Adrenal gland (tissue), 12 donors: ENCODE data around the gene OR51B6. TPM values are rescaled to one million over a fixed set of nuclear protein-coding genes. Genes with fewer than 3 reads are reported as not detected.
"Not testable (repeated sequence)": the region's sequence is repeated elsewhere in the genome, so short reads cannot be mapped to it uniquely, and the experiment has no call there.

ENCODE experiments used
- DNase-seq, 7 donors: peaks; one replicate each; pipeline ENCODE4 v3.0.0-alpha.2; 2019 to 2020
- H3K27ac ChIP-seq, 5 donors: fragments of 200-600 bp; sonication (generic) in 4 of 5; 1 replicate in 3 of 5; 2 replicates in 2 of 5; pipeline versions ENCODE4 v1.5.1 to v1.8.0; 2016 to 2020; ENCODE audit warnings: mild to moderate bottlenecking in 1 of 5
- H3K27me3 ChIP-seq: fragments of 200-600 bp; 2 replicates; pipeline ENCODE4 v1.8.0; 2021
- H3K36me3 ChIP-seq, 2 donors: fragments of 200-600 bp; replicated peaks in 1 of 2; 1 replicate in 1 of 2; 2 replicates in 1 of 2; pipeline versions ENCODE4 v1.5.1 to v1.8.0; 2018 to 2022
- H3K4me1 ChIP-seq, 2 donors: fragments of 200-600 bp; replicated peaks in 1 of 2; 1 replicate in 1 of 2; 2 replicates in 1 of 2; pipeline versions ENCODE4 v1.5.1 to v1.8.0; 2018 to 2021
- H3K4me3 ChIP-seq, 4 donors: fragments of 200-600 bp; sonication (generic) in 3 of 4; one replicate each; pipeline ENCODE4 v1.5.1; 2016 to 2018
- H3K9me3 ChIP-seq, 3 donors: fragments of 200-600 bp; sonication (generic) in 1 of 3; replicated peaks in 1 of 3; 1 replicate in 2 of 3; 2 replicates in 1 of 3; pipeline versions ENCODE4 v1.5.1 to v1.8.0; 2016 to 2021
- POLR2A ChIP-seq, 2 donors: fragments of 450-650 bp; IDR thresholded peaks; one replicate each; pipeline ENCODE4 v1.6.1; 2017; ENCODE audit warnings: antibody characterized with exemption in 2 of 2, mild to moderate bottlenecking in 2 of 2, moderate library complexity in 1 of 2
- WGBS, 4 donors: extraction: QIAGEN DNeasy Blood & Tissue Kit in 2 of 4; methylation state at CpG; one replicate each; pipeline versions ENCODE4 v1.1.5 to v1.1.7; 2013 to 2017; 5-methylcytosine and 5-hydroxymethylcytosine counted together
- intact Hi-C, 2 donors: fragments of 100-400 bp; cut with DNase I; formaldehyde crosslinking; loops; one replicate each; pipeline versions ENCODE4 v1.14.1 to v1.15.0; 2022 to 2023
- polyA plus RNA-seq, 3 donors: library from polyadenylated mRNA; stranded (reverse); fragments of 200-250 nt in 2 of 3; fragments of 350-450 nt in 1 of 3; fragmentation: Illumina TruSeq in 1 of 3; extraction: RNeasy Lipid Tissue Mini Kit (QIAGEN cat#74804) in 1 of 3; gene quantifications; one replicate each; pipeline ENCODE4 v1.2.3, GENCODE V29; 2013 to 2014
- total RNA-seq, 9 donors: library from RNA; depleted of rRNA in 4 of 9; stranded (reverse); fragments of >200 nt in 4 of 9; fragments of 120-200 nt in 1 of 9; fragmentation: NEBNext Ultra II Directional in 1 of 9; extraction: Animal tissue kit (Norgen Biotek cat#: 25700) in 1 of 9; gene quantifications; one replicate each; pipeline versions ENCODE4 v1.1.0 to v1.2.4, GENCODE V29; 2013 to 2023
- TF ChIP-seq, protein P1 (sequence below), 6 experiments: fragments of 450-650 bp in 4 of 6; fragments of 200-600 bp in 2 of 6; sonication (generic) in 1 of 6; IDR thresholded peaks; 1 replicate in 5 of 6; 2 replicates in 1 of 6; pipeline versions ENCODE4 v1.5.1 to v1.8.0; 2016 to 2021; ENCODE audit warnings: antibody characterized with exemption in 6 of 6, mild to moderate bottlenecking in 2 of 6, moderate library complexity in 1 of 6
- donor health status: healthy with polysubstance abuse.
- donor health status: Bipolar disorder and iron deficiency.
- donor health status: DM: yes; HTN: yes; CAD: no.
- donor health status: DM: no; HTN: no; CAD: no.
- donor health status: DM: no; HTN: no; CAD: no.
- donor health status: DM: yes; HTN: yes; CAD: no.

Gene OR51B6
- total and polyA plus RNA-seq, 12 donors: not detected

DNA sequence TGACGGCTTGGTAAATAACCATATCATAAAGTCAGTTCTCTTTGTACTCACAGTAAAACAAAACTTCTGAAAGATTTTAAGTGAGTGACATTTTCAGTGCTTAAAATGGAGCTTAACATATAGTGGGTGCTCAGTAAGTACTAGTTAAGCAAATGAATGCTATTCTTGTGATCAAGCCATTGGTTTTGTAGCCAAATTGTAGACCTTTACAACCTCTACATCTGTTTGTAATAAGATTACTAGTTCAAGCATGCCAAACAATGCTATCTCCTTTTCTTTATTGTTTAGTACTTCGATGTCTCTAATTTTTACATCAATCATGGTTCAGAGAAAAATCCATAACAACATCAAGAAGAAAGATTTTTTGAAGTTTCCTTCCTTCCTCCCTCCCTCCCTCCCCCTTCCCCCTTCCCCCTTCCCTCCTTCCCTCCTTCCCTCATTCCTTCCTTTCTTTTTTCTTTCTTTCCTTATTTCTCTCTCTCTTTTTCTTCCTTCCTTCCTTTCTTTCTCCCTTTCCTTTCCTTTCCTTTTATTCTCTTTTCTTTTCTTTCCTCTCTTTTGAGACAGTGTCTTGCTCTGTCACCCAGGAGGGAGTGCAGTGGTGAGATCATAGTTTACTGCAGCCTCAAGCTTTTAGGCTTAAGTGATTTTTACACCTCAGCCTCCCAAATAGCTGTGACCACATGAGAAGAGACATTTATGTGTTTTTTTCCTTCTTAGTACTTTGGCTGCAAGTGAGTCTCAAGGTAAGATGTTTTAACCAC lies 43.9 kb upstream of the OR51B6 start:
- Histone ChIP-seq H3K27me3 (no peaks in the 10 kb centered on the region), H3K9me3 (no peaks in the 10 kb centered on the region), H3K36me3 (no peaks in the 10 kb centered on the region), H3K4me3 (no peak overlapping the region), H3K27ac (no peak overlapping the region), H3K4me1 (no peaks in the 10 kb centered on the region)
- TF ChIP-seq POLR2A (IDR thresholded peaks at IDR 0.05): no peak
- TF ChIP-seq, protein P1, sequence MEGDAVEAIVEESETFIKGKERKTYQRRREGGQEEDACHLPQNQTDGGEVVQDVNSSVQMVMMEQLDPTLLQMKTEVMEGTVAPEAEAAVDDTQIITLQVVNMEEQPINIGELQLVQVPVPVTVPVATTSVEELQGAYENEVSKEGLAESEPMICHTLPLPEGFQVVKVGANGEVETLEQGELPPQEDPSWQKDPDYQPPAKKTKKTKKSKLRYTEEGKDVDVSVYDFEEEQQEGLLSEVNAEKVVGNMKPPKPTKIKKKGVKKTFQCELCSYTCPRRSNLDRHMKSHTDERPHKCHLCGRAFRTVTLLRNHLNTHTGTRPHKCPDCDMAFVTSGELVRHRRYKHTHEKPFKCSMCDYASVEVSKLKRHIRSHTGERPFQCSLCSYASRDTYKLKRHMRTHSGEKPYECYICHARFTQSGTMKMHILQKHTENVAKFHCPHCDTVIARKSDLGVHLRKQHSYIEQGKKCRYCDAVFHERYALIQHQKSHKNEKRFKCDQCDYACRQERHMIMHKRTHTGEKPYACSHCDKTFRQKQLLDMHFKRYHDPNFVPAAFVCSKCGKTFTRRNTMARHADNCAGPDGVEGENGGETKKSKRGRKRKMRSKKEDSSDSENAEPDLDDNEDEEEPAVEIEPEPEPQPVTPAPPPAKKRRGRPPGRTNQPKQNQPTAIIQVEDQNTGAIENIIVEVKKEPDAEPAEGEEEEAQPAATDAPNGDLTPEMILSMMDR (IDR thresholded peaks at IDR 0.05): no peak
- DNase-seq: no peak
- 77 to 85% (median 81%) methylated on average over 2 of the region's 2 CpGs for WGBS, 4 donors
- intact Hi-C loops: no loop called here

DNA sequence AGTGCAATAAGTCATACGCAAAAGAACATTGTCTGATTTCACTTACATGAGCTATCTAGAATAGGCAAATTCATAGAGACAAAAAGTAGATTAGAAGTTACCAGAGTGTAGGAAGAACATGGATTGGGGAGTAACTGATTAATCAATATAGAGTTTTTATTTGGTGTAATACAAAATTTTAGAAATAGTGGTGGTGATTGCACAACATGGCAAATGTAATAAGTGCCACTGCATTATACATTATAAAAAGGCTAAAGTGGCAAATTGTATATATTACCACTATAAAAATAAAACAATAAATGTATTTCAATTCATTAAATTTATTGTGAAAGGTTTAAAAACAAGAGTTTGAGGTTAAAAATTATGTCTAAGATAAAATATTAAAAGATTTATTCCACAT lies 40.9 kb upstream of the OR51B6 start:
- intact Hi-C loops: no loop called here
- WGBS, 4 donors: 90 to 95% (median 94%) methylated on average over 1 of the region's 1 CpG

DNA sequence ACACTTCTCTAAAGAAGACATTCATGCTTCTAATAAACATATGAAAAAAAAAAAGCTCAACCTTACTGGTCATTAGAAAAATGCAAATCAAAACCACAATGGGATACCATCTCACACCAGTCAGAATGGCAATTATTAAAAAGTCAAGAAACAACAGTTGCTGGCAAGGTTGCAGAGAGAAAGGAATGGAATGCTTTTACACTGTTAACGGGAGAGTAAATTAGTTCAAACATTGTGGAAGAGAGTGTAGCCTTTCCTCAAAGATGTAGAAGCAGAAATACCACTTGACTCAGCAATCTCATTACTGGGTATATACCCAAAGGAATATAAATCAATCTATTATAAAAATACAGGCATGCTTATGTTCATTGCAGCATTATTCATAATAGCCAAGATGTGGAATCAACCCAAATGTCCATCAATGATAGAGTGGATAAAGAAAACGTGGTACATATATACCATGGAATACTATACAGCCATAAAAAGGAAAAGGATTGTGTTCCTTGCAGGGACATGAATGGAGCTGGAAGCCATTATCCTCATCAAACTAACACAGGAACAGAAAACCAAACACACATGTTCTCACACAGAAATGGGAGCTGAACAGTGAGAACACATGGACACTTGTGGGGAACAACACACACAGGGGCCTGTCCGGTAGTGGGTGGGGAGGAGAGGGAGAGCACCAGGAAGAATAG lies 37.8 kb upstream of the OR51B6 start:
- H3K27ac ChIP-seq, H3K36me3 ChIP-seq, H3K9me3 ChIP-seq, H3K4me3 ChIP-seq, DNase-seq, intact Hi-C loops, H3K27me3 ChIP-seq, H3K4me1 ChIP-seq: not testable (repeated sequence)
- 71 to 80% (median 77%) methylated on average over 3 of the region's 3 CpGs for WGBS, 4 donors

More for the DNA sequence above, 40.9 kb upstream of the OR51B6 start:
- DNase-seq: no peak
- Histone ChIP-seq H3K27me3 (no peaks in the 10 kb centered on the region), H3K9me3 (no peaks in the 10 kb centered on the region), H3K4me1 (no peaks in the 10 kb centered on the region), H3K36me3 (no peaks in the 10 kb centered on the region), H3K4me3 (no peak overlapping the region), H3K27ac (no peak overlapping the region)
- TF ChIP-seq, protein P1 (IDR thresholded peaks at IDR 0.05): no peak
- no peak for TF ChIP-seq POLR2A (IDR thresholded peaks at IDR 0.05)

DNA sequence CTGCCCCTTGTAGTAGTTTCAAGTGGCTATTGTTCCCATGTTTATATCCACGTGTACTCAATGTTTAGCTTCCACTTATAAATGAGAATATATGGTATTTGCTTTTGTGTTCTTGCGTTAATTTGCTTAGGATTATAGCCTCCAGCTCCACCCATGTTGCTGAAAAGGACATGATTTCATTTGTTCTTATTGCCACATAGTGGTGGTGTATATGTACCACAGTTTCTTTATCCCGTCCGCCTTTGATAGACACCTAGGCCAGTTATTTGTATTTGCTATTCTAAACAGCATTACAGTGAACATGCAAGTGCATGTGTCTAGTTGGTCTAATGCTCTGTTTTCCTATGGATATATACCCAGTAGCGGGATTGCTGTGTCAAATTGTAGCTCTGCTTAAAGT lies 34.0 kb upstream of the OR51B6 start:
- Histone ChIP-seq H3K4me1 (no peaks in the 10 kb centered on the region), H3K36me3 (no peaks in the 10 kb centered on the region), H3K27me3 (no peaks in the 10 kb centered on the region), H3K27ac (no peak overlapping the region), H3K4me3 (no peak overlapping the region), H3K9me3 (no peaks in the 10 kb centered on the region)
- no peak for DNase-seq
- TF ChIP-seq, protein P1 (IDR thresholded peaks at IDR 0.05): no peak
- no peak for TF ChIP-seq POLR2A (IDR thresholded peaks at IDR 0.05)
- intact Hi-C loops: no loop called here
- 64 to 80% (median 66%) methylated on average over 5 of the region's 5 CpGs for WGBS, 4 donors
